H1 (cell line): ENCODE data around the gene VPS13C. TPM values are rescaled to one million over a fixed set of nuclear protein-coding genes. Genes with fewer than 3 reads are reported as not detected.

Experiments
- CTCF ChIA-PET: fragments of 300-600 bp; sonication (Branson Sonifier 250); formaldehyde crosslinking; loops from one replicate; lab custom pipeline; 2021; ENCODE audit not compliant: partially characterized antibody; lab: Charles Lee
- POLR2A ChIA-PET: fragments of 300-600 bp; sonication (Branson Sonifier 250); formaldehyde crosslinking; loops from one replicate; lab custom pipeline; 2021; ENCODE audit warnings: inconsistent platforms; ENCODE audit not compliant: partially characterized antibody; lab: Charles Lee
- DNase-seq, 2 experiments: peaks; one replicate each; pipeline versions ENCODE4 v3.0.0 to v3.0.0-alpha.2; 2010 to 2022; ENCODE audit warnings: low spot score in 2 of 2, low read depth in 1 of 2, mixed read lengths in 1 of 2
- FAIRE-seq: peaks from 2 replicates; lab custom pipeline; 2011; peaks lifted over from hg19 to GRCh38; lab: Jason Lieb, UNC
- H2AFZ ChIP-seq: 2 replicates; pipeline ENCODE4 v1.8.1; 2012; ENCODE audit warnings: low read length, inconsistent platforms
- H2AK5ac ChIP-seq: 2 replicates; pipeline ENCODE4 v1.6.1; 2013; ENCODE audit warnings: low read depth, low read length
- H2BK120ac ChIP-seq: replicated peaks from 2 replicates; pipeline ENCODE3; 2013; ENCODE audit warnings: low read depth, low read length, inconsistent platforms
- H2BK12ac ChIP-seq: 2 replicates; pipeline ENCODE4 v1.6.1; 2013; ENCODE audit warnings: low read depth, low read length
- H2BK15ac ChIP-seq: 2 replicates; pipeline ENCODE4 v1.6.1; 2013; ENCODE audit warnings: low read length
- H2BK20ac ChIP-seq: 2 replicates; pipeline ENCODE4 v1.6.1; 2013; ENCODE audit warnings: low read length
- H2BK5ac ChIP-seq: 2 replicates; pipeline ENCODE4 v1.6.1; 2013; ENCODE audit warnings: low read depth, low read length
- H3K14ac ChIP-seq: 2 replicates; pipeline ENCODE4 v1.6.1; 2013; ENCODE audit warnings: inconsistent platforms; ENCODE audit not compliant: insufficient read length
- H3K18ac ChIP-seq: 2 replicates; pipeline ENCODE4 v1.6.1; 2013; ENCODE audit warnings: low read length; ENCODE audit errors: extremely low read depth
- H3K23ac ChIP-seq: 2 replicates; pipeline ENCODE4 v1.6.1; 2013; ENCODE audit warnings: inconsistent platforms; ENCODE audit not compliant: insufficient read length
- H3K23me2 ChIP-seq: 2 replicates; pipeline ENCODE4 v1.6.1; 2013; ENCODE audit warnings: low read depth, low read length
- H3K27ac ChIP-seq: 2 replicates; pipeline ENCODE4 v1.6.1; 2011; ENCODE audit warnings: low read depth, low read length, inconsistent platforms
- H3K27me3 ChIP-seq, 4 experiments: replicated peaks in 1 of 4; 1 replicate in 1 of 4; 2 replicates in 3 of 4; pipeline versions ENCODE4 v1.6.1 to v1.8.1; 2011 to 2013; ENCODE audit warnings: low read length in 3 of 4, mild to moderate bottlenecking in 3 of 4, inconsistent platforms in 2 of 4, mixed read lengths in 2 of 4, moderate library complexity in 1 of 4; ENCODE audit not compliant: control insufficient read depth in 3 of 4, insufficient read depth in 3 of 4; ENCODE audit errors: extremely low read depth in 1 of 4
- H3K36me3 ChIP-seq, 4 experiments: 2 replicates each; pipeline versions ENCODE4 v1.6.1 to v1.8.1; 2011 to 2013; ENCODE audit warnings: mild to moderate bottlenecking in 4 of 4, low read length in 3 of 4, moderate library complexity in 2 of 4, control low read depth in 1 of 4, inconsistent platforms in 1 of 4; ENCODE audit not compliant: insufficient read depth in 4 of 4, control insufficient read depth in 2 of 4
- H3K4ac ChIP-seq: replicated peaks from 2 replicates; pipeline ENCODE3; 2013; ENCODE audit warnings: low read length, low read depth, mixed read lengths, inconsistent platforms; ENCODE audit not compliant: insufficient read length
- H3K4me1 ChIP-seq, 4 experiments: replicated peaks in 1 of 4; 1 replicate in 1 of 4; 2 replicates in 3 of 4; pipeline versions ENCODE4 v1.6.1 to v1.8.1; 2011 to 2013; ENCODE audit warnings: low read length in 3 of 4, inconsistent platforms in 2 of 4, mixed read lengths in 1 of 4; ENCODE audit not compliant: insufficient read depth in 4 of 4, control insufficient read depth in 3 of 4
- H3K4me2 ChIP-seq, 2 experiments: 2 replicates each; pipeline versions ENCODE4 v1.6.1 to v1.8.1; 2011 to 2013; ENCODE audit warnings: low read depth in 2 of 2, low read length in 2 of 2, control low read depth in 1 of 2, inconsistent platforms in 1 of 2, mild to moderate bottlenecking in 1 of 2; ENCODE audit not compliant: insufficient read depth in 1 of 2
- H3K4me3 ChIP-seq, 4 experiments: fragments of 200-600, 300-600 bp in 1 of 4; sonication (generic), shearing (Covaris generic), sonication (Bioruptor Twin) in 1 of 4; 2 replicates each; pipeline versions ENCODE4 v1.5.1 to v1.8.1; 2011 to 2016; ENCODE audit warnings: low read length in 4 of 4, low read depth in 3 of 4, control low read depth in 2 of 4, inconsistent platforms in 2 of 4, mild to moderate bottlenecking in 2 of 4, mixed read lengths in 1 of 4, moderate library complexity in 1 of 4; ENCODE audit not compliant: insufficient read depth in 2 of 4; ENCODE audit errors: extremely low read depth in 1 of 4
- H3K56ac ChIP-seq: replicated peaks from 2 replicates; pipeline ENCODE3; 2013; ENCODE audit warnings: low read depth, mild to moderate bottlenecking, mixed read lengths, low read length, inconsistent platforms; ENCODE audit not compliant: insufficient read length
- H3K79me1 ChIP-seq: 2 replicates; pipeline ENCODE4 v1.6.1; 2013; ENCODE audit warnings: low read depth, low read length, control low read depth
- H3K79me2 ChIP-seq, 2 experiments: 2 replicates each; pipeline versions ENCODE4 v1.6.1 to v1.8.1; 2012 to 2013; ENCODE audit warnings: low read length in 2 of 2, mild to moderate bottlenecking in 2 of 2, inconsistent platforms in 1 of 2; ENCODE audit not compliant: insufficient read depth in 2 of 2, control insufficient read depth in 1 of 2
- H3K9ac ChIP-seq, 4 experiments: replicated peaks in 1 of 4; 1 replicate in 1 of 4; 2 replicates in 3 of 4; pipeline versions ENCODE4 v1.6.1 to v1.8.1; 2011 to 2013; ENCODE audit warnings: low read depth in 3 of 4, low read length in 3 of 4, control low read depth in 2 of 4, mild to moderate bottlenecking in 2 of 4, moderate library complexity in 2 of 4, inconsistent platforms in 1 of 4; ENCODE audit errors: extremely low read depth in 1 of 4
- H3K9me3 ChIP-seq, 2 experiments: 2 replicates each; pipeline versions ENCODE4 v1.6.1 to v1.8.1; 2012 to 2013; ENCODE audit warnings: mild to moderate bottlenecking in 2 of 2, moderate library complexity in 2 of 2, control low read depth in 1 of 2, inconsistent platforms in 1 of 2, low read depth in 1 of 2, low read length in 1 of 2, mixed read lengths in 1 of 2; ENCODE audit not compliant: insufficient read depth in 2 of 2
- H4K20me1 ChIP-seq, 2 experiments: replicated peaks in 1 of 2; 2 replicates each; pipeline versions ENCODE3 to v1.8.1; 2011 to 2013; ENCODE audit warnings: inconsistent platforms in 2 of 2, low read length in 2 of 2, mild to moderate bottlenecking in 1 of 2; ENCODE audit not compliant: insufficient read depth in 2 of 2, control insufficient read depth in 1 of 2
- H4K5ac ChIP-seq: 2 replicates; pipeline ENCODE4 v1.6.1; 2013; ENCODE audit warnings: low read length, low read depth, mixed read lengths, inconsistent platforms; ENCODE audit not compliant: insufficient read length
- H4K8ac ChIP-seq: 2 replicates; pipeline ENCODE4 v1.8.0; 2013; ENCODE audit warnings: mild to moderate bottlenecking, moderate library complexity, low read length, inconsistent platforms; ENCODE audit not compliant: insufficient read depth; ENCODE audit errors: extremely low read depth
- H4K91ac ChIP-seq: replicated peaks from 2 replicates; pipeline ENCODE3; 2013; ENCODE audit warnings: low read length, mixed read lengths, inconsistent platforms; ENCODE audit not compliant: insufficient read length
- CEBPB ChIP-seq: IDR thresholded peaks from 2 replicates; pipeline ENCODE4 v1.6.1; 2012; ENCODE audit warnings: low read depth, low read length
- CREB1 ChIP-seq: IDR thresholded peaks from 2 replicates; pipeline ENCODE4 v1.6.1; 2012; ENCODE audit warnings: inconsistent platforms
- CTCF ChIP-seq, 3 experiments: IDR thresholded peaks; 1 replicate in 2 of 3; 2 replicates in 1 of 3; pipeline versions ENCODE4 v1.5.1 to v1.6.1; 2011; ENCODE audit warnings: low read length in 3 of 3, mild to moderate bottlenecking in 3 of 3, inconsistent platforms in 2 of 3, low read depth in 1 of 3, moderate library complexity in 1 of 3; ENCODE audit not compliant: insufficient read depth in 1 of 3; ENCODE audit errors: control extremely low read depth in 1 of 3
- KDM1A ChIP-seq: fragments of 200-600, 300-600 bp; sonication (generic); IDR thresholded peaks from 2 replicates; pipeline ENCODE4 v1.7.1; 2016; ENCODE audit warnings: mild to moderate bottlenecking, low read length, borderline replicate concordance
- KDM5A ChIP-seq: fragments of 200-600 bp; IDR thresholded peaks from 2 replicates; pipeline ENCODE4 v1.7.1; 2012; ENCODE audit warnings: mild to moderate bottlenecking, low read length, inconsistent platforms, mixed read lengths
- MAX ChIP-seq: IDR thresholded peaks from 2 replicates; pipeline ENCODE4 v1.6.1; 2012; ENCODE audit warnings: inconsistent platforms
- PHF8 ChIP-seq: fragments of 200-600 bp; sonication (generic); conservative IDR thresholded peaks from 2 replicates; pipeline ENCODE4 v1.7.1; 2012; ENCODE audit warnings: low read depth, mild to moderate bottlenecking, inconsistent platforms, low read length, moderate library complexity
- RAD21 ChIP-seq, 2 experiments: IDR thresholded peaks in 1 of 2; conservative IDR thresholded peaks in 1 of 2; 2 replicates each; pipeline ENCODE4 v1.6.1; 2011; ENCODE audit warnings: low read depth in 2 of 2, low read length in 2 of 2, improper control_type of control experiment in 1 of 2, inconsistent platforms in 1 of 2, mild to moderate bottlenecking in 1 of 2, moderate library complexity in 1 of 2
- SIRT6 ChIP-seq: IDR thresholded peaks from one replicate; pipeline ENCODE4 v1.7.1; 2012; ENCODE audit warnings: low read length, inconsistent platforms
- SRF ChIP-seq: IDR thresholded peaks from 2 replicates; pipeline ENCODE4 v1.6.1; 2011; ENCODE audit warnings: mild to moderate bottlenecking, low read depth, low read length, moderate library complexity
- SUZ12 ChIP-seq: fragments of 200-600 bp; sonication (generic); IDR thresholded peaks from 2 replicates; pipeline ENCODE4 v1.6.1; 2012; ENCODE audit warnings: mild to moderate bottlenecking, inconsistent platforms, low read length, moderate library complexity, mixed read lengths
- YY1 ChIP-seq: IDR thresholded peaks from 2 replicates; pipeline ENCODE4 v1.6.1; 2011; ENCODE audit warnings: low read depth, mild to moderate bottlenecking, low read length
- WGBS, 2 experiments: shearing (Covaris generic) in 1 of 2; methylation state at CpG; one replicate each; pipeline versions ENCODE4 v1.1.6 to v1.1.7; 2013 to 2015; ENCODE audit warnings: low lambda C conversion rate in 2 of 2, mixed read lengths in 2 of 2, inconsistent platforms in 1 of 2, low coverage in 1 of 2, missing lambda C conversion rate in 1 of 2; ENCODE audit not compliant: insufficient replicate concordance in 2 of 2, insufficient coverage in 1 of 2, insufficient read length in 1 of 2; ENCODE audit errors: extremely low coverage in 1 of 2, missing lambda C conversion rate in 1 of 2; 5-methylcytosine and 5-hydroxymethylcytosine counted together
- polyA plus RNA-seq, 7 experiments: library from polyadenylated mRNA; depleted of rRNA in 3 of 7; stranded (reverse) in 5 of 7; unstranded in 2 of 7; fragments of >200 nt in 5 of 7; fragments of 200-250 nt in 2 of 7; gene quantifications; 1 replicate in 5 of 7; 2 replicates in 1 of 7; 4 replicates in 1 of 7; pipeline versions ENCODE4 v1.2.1 to v1.2.3, GENCODE V29; 2011 to 2013; ENCODE audit warnings: missing spikeins in 2 of 7, mixed read lengths in 2 of 7
- total RNA-seq: library from RNA; stranded (reverse); fragmentation: NEBNext Ultra II Directional; extraction: Animal tissue kit (Norgen Biotek cat#: 25700); gene quantifications from 2 replicates; pipeline ENCODE4 v1.2.1, GENCODE V29; 2021

VPS13C gene
- total and polyA plus RNA-seq, 2 of the 8 experiments (the other 6 are each of a cell fraction or from before 2014, with no cell fraction given): 4.8 to 18.8 TPM

- Histone ChIP-seq H3K4me2 (no peak overlapping the region), H4K91ac (no peak overlapping the region), H3K79me2 (no peaks in the 10 kb centered on the region), H2AK5ac (no peak overlapping the region), H3K9me3 (no peaks in the 10 kb centered on the region), H4K20me1 (no peaks in the 10 kb centered on the region), H2BK15ac (no peak overlapping the region), H3K79me1 (no peaks in the 10 kb centered on the region), H3K18ac (no peak overlapping the region), H3K4me1 (peaks cover 0 to 9% (median under 1%) of the 10 kb centered on the region in 4 experiments; a peak in 3 of 7 replicates), H2BK20ac (no peak overlapping the region), H2BK120ac (no peak overlapping the region), H2BK12ac (no peak overlapping the region), H3K23me2 (no peaks in the 10 kb centered on the region), H3K14ac (no peak overlapping the region), H3K27me3 (no peaks in the 10 kb centered on the region), H2AFZ (no peak overlapping the region), H3K4ac (no peak overlapping the region), H3K36me3 (no peaks in the 10 kb centered on the region), H4K5ac (no peak overlapping the region), H3K27ac (no peak overlapping the region), H3K23ac (no peak overlapping the region), H2BK5ac (no peak overlapping the region), H4K8ac (no peak overlapping the region), H3K56ac (no peak overlapping the region), H3K9ac (no peak overlapping the region), H3K4me3 (no peak overlapping the region)
- WGBS, 2 experiments: 92% methylated on average over 13 of the region's 13 CpGs; no CpG with 5 or more reads in 1 of the 2 experiments
- ChIA-PET POLR2A (no interaction called here), CTCF (interaction anchor here (0.9 to 1.7 kb wide), 6 partner anchors 11 to 709 kb away, joined by 3 to 5 read pairs (median 4); no protein-coding TSS in a partner anchor)
- FAIRE-seq (no peak), DNase-seq (no peak)
- no peak for TF ChIP-seq KDM1A
- TF ChIP-seq CREB1: no peak
- no peak for TF ChIP-seq SIRT6
- TF ChIP-seq MAX: no peak
- TF ChIP-seq RAD21 (IDR thresholded peaks at IDR 0.05 in 1 of 2, conservative IDR thresholded peaks at IDR 0.05 in 1 of 2; ENCODE audit: low read depth in 2 of 2, low read length in 2 of 2): no peak; a peak in 1 of 4 replicates
- no peak for TF ChIP-seq KDM5A
- TF ChIP-seq CEBPB: no peak
- no peak for TF ChIP-seq SUZ12
- no peak for TF ChIP-seq SRF
- TF ChIP-seq PHF8: no peak
- TF ChIP-seq CTCF (IDR thresholded peaks at IDR 0.05; ENCODE audit: control extremely low read depth in 1 of 3, insufficient read depth in 1 of 3, low read depth in 1 of 3, low read length in 3 of 3): peak in 1 of 3 experiments; percentile 2; a peak in 1 of 4 replicates
- TF ChIP-seq YY1: 0 out of 2 replicates have a peak, but pooled peaks have one; percentile 36
Observed at GRCh38 chr15:61828008-61828407, 232.2 kb downstream of the VPS13C start.
